ENCODE data around the gene SEMA4B. TPM values are rescaled to one million over a fixed set of nuclear protein-coding genes. Genes with fewer than 3 reads are reported as not detected.
"Not testable (repeated sequence)": the region's sequence is repeated elsewhere in the genome, so short reads cannot be mapped to it uniquely, and the experiment has no call there.

Gene SEMA4B
- 13.5 and 18.9 TPM in 2 replicates for total RNA-seq (2014; rRNA removed; shearing (Covaris generic))

DNA sequence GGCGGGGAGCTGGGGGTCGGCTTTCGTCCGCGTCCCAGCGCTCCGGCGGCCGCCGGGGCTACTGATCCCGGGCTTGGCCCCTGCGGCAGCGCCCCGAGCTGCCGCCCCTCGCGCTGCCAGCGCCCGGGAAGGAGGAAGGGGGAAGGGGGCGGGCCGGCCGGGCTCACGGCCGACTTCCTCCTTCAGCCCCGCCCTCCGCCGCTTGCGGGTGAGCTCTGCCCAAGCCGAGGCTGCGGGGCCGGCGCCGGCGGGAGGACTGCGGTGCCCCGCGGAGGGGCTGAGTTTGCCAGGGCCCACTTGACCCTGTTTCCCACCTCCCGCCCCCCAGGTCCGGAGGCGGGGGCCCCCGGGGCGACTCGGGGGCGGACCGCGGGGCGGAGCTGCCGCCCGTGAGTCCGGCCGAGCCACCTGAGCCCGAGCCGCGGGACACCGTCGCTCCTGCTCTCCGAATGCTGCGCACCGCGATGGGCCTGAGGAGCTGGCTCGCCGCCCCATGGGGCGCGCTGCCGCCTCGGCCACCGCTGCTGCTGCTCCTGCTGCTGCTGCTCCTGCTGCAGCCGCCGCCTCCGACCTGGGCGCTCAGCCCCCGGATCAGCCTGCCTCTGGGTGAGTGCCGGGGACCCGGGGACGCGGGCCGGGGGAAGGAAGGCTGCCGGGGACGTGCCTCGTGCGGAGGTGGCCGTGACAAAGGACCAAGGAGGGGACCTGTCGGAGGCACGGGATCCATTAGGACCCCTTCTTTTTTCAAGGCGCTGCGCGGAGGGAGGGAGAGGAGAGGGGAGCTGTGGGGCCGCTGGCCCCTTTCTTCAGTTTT is at the start of gene SEMA4B:
TSS of gene SEMA4B (plus strand) at position 201 of the 814 bp plus-strand sequence. CDS start at position 450, 249 bp downstream.
- DNase-seq (ENCODE audit: low spot score): no peak

GRCh38 chr15:90151989-90152645 is 49.0 kb upstream of the SEMA4B start:
- DNase-seq (ENCODE audit: low spot score): no peak

DNA sequence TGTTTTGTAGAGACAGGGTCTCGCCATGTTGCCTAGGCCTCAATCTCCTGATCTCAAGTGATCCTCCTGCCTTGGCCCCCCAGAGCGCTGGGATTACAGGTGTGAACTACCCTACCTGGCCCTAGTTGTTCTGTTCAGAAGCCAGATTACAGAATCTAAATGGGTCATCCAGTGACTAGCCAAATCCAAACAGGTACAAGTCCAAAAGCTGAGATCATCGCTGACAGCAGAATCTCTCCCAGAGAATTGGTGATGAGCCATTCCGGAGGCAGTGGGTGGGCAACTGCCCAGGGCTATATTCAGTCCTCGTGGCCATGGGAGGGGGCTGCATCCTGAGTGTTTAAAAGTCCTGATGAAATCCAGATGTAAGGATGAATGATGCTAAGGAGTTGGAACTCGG is 47.5 kb upstream of the SEMA4B start:
- DNase-seq (ENCODE audit: low spot score): no peak

GRCh38 chr15:90154246-90154645 is 46.9 kb upstream of the SEMA4B start:
- no peak for DNase-seq (ENCODE audit: low spot score)

DNA sequence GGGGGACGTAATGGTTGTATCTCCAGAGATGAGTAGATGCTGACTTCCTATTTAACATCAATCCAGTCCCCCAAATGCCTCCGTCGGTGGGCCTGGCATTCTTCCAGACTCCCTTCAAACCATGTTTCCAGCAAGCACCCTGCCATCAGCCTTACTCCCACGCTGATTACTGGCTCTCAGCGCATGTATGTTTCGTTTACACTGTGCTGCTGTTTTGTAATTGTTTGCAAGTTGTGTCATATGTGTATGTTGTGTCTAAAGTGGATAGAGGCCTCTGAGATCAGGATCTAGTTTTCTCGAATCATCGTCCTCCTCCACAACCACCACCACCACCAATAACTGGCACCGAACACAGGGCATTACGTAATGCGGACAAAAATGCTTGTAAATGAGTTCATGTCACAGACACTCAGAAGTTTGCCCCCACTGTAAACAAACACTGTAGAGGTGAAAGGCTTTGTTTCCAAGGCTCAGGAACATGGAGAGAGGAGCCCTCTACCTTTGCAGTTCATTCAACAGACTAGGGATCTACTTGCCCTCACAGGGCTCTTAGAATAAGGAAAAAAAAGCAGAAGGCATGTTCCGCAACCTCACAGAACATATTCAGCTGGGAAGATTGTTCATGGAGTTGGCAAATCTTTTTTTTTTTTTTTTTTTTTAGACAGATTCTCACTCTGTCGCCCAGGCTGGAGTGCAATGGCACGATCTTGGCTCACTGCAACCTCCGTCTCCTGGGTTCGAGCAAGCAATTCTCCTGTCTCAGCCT is 46.1 kb upstream of the SEMA4B start:
- peak; percentile 98 for DNase-seq (ENCODE audit: low spot score)

DNA sequence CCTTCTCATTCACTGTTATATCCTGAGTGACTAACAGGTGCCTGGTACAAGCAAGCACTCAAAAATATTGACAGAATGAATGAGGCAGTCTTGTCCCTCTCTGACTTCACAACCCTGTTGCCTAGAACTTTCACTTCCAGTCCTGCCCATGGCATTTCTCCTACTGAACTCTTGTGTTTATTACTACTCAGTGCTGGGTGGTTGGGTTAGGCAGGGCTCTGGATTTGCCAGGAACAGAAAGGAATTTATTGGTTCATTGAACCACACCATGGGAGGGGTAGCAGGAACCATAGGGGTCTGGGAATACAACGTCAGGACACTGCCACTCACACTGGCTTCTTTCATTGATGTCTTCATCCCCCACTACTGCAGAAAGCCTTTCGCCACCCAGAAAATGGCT is 41.9 kb upstream of the SEMA4B start:
- DNase-seq (ENCODE audit: low spot score): no peak

GRCh38 chr15:90160781-90161727 is 40.1 kb upstream of the SEMA4B start:
- no peak for DNase-seq (ENCODE audit: low spot score)

GRCh38 chr15:90161950-90162361 is 39.2 kb upstream of the SEMA4B start:
- no peak for DNase-seq (ENCODE audit: low spot score)

DNA sequence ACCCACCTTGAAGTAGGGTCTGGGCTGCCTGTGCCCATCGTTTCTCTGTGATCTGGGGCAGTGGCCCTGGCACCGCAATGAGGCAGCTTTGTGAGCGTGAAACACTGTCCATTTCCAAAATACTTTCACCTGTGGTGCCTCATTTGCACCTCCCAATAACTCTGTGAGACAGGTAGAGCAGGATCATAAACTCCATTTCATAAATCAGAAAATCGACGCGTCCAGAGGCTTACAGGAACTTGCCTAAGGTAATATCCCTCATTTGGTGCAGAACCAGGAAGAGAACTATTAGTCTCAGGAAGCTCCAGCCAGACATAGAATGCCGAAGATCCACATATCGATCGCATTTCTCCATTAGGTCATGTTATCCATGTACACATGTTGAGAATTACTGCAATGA is 38.2 kb upstream of the SEMA4B start:
- no peak for DNase-seq (ENCODE audit: low spot score)

- not testable (repeated sequence) for DNase-seq (ENCODE audit: low spot score)
Observed at GRCh38 chr15:90164239-90164638, 36.9 kb upstream of the SEMA4B start.

- no peak for DNase-seq (ENCODE audit: low spot score)
Observed at GRCh38 chr15:90165157-90165556, 36.0 kb upstream of the SEMA4B start.

DNA sequence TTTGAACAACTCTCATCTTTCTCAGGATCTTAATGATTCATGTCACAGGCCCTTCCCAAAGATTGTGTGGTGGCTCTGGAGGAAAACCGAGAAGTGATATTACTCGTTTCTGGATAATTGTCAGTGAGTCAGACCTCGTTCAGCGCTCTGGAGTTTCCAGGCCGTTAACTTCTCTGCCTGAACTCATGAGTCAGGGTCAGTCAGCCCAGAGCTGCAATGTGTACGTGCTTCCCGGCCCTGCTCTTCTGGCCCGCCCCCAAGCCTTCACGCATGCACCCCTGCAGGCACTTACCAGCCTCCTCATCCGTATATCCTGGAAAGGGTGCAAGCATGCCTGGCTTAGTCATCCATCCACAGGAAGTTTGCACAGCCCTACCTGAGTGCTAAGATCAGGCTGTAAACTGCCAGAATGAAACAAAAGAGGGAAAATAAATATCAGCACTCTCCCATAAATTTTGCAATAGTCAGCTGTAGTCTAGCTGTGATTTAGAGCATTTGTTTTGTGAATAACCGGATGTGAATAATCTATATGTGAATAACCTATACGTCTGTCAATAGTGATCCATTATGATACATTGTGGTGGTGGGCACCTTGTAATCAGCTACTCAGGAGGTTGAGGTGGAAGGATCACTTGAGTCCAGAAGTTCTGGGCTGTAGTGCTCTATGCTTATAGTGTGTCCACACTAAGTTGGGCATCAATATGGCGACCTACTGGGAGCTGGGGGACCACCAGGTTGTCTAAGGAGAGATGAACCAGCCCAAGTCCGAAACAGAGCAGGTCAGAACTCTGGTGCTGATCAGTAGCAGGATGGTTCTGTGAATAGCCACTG is 35.3 kb upstream of the SEMA4B start:
- DNase-seq (ENCODE audit: low spot score): peak; percentile 98

GRCh38 chr15:90167121-90167520 is 34.0 kb upstream of the SEMA4B start:
- no peak for DNase-seq (ENCODE audit: low spot score)

GRCh38 chr15:90171623-90172022 is 29.5 kb upstream of the SEMA4B start:
- no peak for DNase-seq (ENCODE audit: low spot score)

GRCh38 chr15:90173372-90173771 is 27.8 kb upstream of the SEMA4B start:
- DNase-seq (ENCODE audit: low spot score): no peak

GRCh38 chr15:90174140-90174875 is 26.8 kb upstream of the SEMA4B start:
- DNase-seq (ENCODE audit: low spot score): no peak

GRCh38 chr15:90177012-90177411 is 24.1 kb upstream of the SEMA4B start:
- no peak for DNase-seq (ENCODE audit: low spot score)

GRCh38 chr15:90178468-90179435 is 22.4 kb upstream of the SEMA4B start:
- no peak for DNase-seq (ENCODE audit: low spot score)
